HG03558 (cell line): ENCODE data around the gene ZNF511.

Source experiments
- ATAC-seq: cut with Tn5 transposase; IDR thresholded peaks from one replicate; pipeline ENCODE4 v1.9.1; 2021; ENCODE audit warnings: moderate number of reproducible peaks; ENCODE audit not compliant: unreplicated experiment; ENCODE audit errors: extremely low read depth

Gene ZNF511

DNA sequence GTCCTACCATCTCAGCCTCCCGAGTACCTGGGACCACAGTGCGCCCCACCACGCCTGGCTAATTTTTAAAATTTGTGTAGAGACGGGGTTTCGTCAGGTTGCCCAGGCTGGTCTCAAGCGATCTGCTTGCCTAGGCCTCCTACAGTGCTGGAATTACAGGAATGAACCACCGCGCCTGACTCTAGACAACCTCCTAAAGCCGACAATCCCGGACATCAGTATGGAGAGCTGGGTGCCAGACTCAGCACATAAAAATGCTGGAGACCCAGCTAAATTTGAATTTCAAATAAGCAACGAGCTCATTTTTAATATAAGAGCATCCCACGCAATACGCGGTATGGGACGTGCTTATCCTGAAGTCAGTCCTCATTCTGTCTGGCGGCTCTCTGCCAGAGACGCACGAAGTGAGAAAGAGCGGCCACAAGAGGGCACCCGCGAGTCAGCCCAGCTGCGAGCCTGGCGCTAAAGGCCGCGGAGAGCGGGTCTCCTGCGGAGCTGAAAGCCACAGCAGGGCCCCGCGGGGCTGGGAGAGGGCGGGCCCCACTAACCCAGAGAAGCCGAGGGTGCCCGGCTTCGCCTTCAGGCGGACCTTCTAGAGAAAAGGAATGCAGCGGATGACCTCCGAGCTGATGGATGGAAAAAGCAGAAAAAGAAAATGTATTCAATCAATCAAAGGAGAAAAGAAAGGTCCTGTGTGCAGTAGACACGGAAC is 20.9 kb downstream of the ZNF511 start:
- ATAC-seq: no peak

DNA sequence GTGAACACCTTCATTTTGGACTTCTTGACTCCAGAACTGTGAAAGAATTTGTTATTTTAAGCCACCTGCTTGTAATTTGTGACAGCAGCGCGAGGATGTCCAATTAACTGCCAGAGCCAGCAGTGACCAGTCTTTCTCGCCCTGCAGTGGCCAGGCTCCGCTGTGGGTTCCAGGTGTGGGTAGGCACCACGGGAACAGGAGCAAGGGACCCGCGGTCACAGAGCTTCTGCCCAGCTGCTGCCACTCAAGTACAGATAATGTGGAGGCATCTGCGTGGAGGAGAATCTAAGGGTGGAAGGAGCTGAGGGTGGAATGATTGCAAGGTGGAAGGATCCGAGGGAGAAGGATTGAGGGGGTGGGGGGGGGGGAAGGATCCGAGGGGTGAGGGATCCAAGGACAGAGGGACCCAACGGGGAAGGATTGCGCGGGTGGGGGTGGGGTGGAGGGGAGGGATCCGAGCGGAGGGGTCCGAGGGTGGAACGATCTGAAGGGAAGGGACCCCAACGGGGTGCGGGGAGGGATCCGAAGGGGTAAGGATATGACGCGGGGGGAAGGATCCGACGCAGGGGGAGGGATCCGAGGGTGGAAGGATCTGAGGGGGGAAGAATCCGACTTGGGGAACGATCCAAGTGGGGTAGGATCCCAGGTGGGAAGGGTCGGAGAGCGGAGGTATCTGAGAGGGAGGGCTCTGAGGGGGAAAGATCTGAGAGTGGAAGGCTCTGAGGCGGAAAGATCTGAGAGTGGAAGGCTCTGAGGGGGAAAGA is 24.4 kb downstream of the ZNF511 start:
- ATAC-seq: no peak

GRCh38 chr10:133334503-133335245 is 26.0 kb downstream of the ZNF511 start:
- no peak for ATAC-seq

GRCh38 chr10:133335246-133336117 is 26.8 kb downstream of the ZNF511 start:
- no peak for ATAC-seq

- ATAC-seq: no peak
These were observed 27.4 kb downstream of the ZNF511 start for GRCh38 chr10:133336118-133336576.

DNA sequence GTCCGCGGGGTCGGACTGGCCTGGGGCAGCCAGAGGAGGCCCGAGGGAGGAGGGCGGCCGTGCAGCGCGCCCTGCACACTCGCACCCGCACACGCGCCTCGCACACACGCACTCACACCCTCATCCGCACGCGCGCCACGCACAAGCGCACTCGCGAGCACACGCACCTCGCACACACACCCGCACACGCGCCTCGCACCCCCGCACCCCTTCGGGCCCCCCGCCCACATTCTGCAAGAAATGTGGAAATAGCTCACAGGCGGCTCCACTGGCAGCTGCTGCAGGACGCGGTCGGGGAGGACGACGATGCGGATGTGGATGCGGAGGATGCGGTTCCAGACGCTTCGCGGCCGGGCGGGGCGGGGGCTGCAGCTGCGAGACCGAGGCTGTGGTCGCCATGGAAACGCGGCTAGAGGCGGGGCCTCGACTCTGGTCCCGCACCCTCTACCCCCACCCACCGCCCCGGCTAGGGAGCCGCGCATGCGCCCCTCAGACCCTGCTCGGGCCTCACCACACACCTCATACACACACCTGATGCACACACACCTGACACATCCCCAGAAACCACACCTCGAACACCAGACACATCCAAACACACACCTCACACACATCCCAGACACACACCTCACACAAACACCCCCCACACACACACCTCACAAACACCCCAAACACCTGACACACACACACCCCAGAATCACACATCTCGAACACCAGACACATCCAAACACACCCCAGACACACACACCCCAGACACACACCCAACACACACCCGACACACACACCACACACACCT is 28.1 kb downstream of the ZNF511 start, which contains the start of gene CALY:
Gene CALY, minus strand, starts transcription at position 320 of the 793 bp plus-strand sequence. CDS start 7,907 bp downstream, outside the sequence.
- ATAC-seq: no peak

GRCh38 chr10:133337370-133337725 is 28.6 kb downstream of the ZNF511 start:
- no peak for ATAC-seq

DNA sequence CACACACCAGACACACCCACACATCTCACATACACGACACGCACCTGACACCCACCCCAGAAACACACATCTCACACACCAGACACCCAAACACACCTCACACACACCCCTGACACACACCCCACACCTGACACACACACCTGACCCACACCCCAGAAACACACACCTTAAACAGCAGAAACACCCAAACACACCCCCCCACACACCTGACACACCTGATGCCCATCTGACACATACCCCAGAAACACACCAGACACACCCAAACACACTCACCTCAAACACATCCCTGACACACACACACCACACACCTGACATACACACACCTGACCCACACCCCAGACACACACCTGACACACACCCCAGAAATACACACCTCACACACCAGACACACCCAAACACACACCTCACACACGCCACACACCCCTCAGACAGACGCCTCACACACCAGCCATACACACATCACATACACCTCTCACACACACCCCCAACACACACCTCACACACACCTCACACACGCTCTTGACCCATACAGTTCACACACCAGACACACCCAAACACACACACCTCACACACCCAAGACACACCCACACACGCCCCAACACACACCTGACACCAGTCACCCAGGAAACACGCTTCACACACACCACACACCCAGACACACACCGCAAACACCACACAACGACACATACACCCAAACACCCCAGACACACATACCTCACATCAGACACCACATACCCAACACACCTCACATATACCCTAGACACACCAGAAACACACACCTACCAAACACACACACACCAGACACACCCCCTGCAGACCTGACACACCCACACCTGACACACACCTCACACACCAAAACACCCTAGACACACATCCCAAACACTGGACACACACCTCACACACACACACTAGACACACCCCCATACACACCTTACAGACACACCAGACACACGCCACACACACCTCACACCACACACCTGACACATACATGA is 29.7 kb downstream of the ZNF511 start:
- ATAC-seq: no peak

- ATAC-seq: no peak
These were observed 31.1 kb downstream of the ZNF511 start for GRCh38 chr10:133339708-133340380.

DNA sequence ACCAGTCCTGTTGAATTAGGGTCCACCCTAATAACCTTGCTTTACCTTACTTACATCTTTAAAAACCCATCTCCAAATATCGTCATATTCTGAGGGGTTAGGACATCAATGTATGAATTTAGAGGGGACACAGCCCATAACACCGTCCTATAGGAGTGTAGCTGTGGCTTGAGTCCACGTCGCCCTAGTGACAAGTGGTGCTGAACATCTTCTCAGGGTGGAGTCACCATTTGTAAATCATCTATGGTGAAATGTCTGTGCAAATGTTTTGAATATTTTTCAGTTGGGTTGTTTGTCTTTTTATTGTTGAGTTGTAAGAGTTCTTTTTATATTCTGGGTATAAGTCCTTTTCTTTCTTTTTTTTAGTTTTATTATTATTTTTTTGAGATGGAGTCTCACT is 33.3 kb downstream of the ZNF511 start:
- ATAC-seq: no peak

GRCh38 chr10:133342942-133343341 is 34.2 kb downstream of the ZNF511 start:
- no peak for ATAC-seq

- no peak for ATAC-seq
These were observed 34.8 kb downstream of the ZNF511 start for GRCh38 chr10:133343558-133343957.

- no peak for ATAC-seq
These were observed 35.5 kb downstream of the ZNF511 start for GRCh38 chr10:133344236-133344635.

GRCh38 chr10:133346413-133346812 is 37.7 kb downstream of the ZNF511 start:
- ATAC-seq: no peak

DNA sequence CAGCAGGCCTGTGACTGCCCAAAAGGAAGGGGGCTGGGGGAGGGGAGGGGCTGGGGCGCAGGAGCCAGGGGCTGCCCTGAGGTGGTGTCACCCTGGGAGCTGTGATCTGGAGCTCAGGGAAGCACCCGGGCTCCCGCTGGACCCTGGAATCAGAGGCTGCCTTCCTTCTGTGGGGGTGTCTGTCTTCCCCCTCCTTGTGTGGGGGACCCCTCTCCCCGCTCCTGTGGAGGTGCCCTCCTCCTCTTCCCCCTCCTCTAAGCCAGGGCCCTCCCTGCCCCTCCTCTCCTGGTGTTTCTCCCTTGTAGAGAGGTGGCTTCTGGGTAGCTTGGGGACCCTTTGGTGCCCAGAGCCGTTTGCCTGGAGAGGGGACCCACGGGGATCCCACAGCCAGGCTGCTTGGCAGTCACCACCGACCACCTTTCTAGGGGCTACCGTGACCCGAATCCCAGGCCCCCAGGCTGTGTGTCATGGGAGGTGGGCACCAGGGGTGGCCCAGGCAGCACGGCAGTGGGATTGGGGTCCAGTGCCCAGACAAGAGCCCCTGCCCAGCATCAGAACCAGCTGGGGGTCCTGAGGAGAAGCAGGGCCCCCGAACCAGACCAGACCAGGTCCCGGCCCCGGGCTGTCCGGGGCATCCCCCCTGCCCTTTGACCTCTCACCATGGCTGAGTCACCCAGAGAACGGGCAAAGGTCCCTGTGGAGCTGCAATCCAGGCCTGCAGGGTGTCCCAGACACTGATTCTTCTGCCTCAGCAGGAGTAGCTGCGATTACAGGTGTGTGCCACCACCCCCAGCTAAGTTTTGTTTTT is 39.2 kb downstream of the ZNF511 start:
- no peak for ATAC-seq

DNA sequence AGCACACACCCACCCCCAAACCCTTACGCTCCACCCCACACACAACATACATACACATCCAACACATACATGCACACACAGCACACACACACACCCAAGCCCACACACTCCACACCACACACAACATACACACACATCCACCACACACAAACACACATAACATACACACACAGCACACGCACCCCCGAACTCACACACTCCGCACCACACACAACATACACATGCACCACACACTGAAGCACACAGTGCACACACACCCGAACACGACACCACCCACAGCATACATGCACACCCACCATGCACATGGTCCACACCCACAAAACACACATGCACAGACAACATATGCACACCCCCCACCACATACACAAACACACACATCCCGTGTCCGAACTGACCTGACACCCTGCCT is 40.5 kb downstream of the ZNF511 start:
- ATAC-seq: no peak

DNA sequence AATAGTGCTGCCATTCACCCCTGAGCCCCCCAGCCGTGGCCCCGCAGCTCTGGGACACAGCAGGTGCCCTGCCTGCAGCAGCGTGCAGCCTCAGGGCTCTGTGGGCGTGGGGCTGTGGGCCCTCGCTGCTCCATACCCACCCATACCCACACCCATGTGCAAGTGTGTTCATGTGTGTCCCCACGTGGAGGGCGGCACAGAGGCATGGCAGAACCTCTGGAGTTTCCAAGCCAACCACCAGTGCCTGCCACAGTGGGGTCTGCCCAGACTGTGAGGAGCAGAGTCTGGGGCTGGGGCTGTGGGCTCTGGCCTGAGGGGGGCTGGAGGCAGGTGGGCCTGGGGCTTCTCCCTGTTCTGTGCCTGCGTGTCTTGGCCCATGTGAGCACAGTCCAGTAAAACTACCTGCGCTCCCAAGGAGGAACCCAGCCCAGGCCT is 40.9 kb downstream of the ZNF511 start:
- no peak for ATAC-seq
